GM18517 (cell line): ENCODE results near the gene MS4A8.
"Not testable (repeated sequence)": the region's sequence is repeated elsewhere in the genome, so short reads cannot be mapped to it uniquely, and the experiment has no call there.

ENCODE experiments used
- ATAC-seq: cut with Tn5 transposase; IDR thresholded peaks from one replicate; pipeline ENCODE4 v1.9.1; 2021; ENCODE audit warnings: mild to moderate bottlenecking, moderate library complexity; ENCODE audit not compliant: unreplicated experiment

The MS4A8 gene

DNA sequence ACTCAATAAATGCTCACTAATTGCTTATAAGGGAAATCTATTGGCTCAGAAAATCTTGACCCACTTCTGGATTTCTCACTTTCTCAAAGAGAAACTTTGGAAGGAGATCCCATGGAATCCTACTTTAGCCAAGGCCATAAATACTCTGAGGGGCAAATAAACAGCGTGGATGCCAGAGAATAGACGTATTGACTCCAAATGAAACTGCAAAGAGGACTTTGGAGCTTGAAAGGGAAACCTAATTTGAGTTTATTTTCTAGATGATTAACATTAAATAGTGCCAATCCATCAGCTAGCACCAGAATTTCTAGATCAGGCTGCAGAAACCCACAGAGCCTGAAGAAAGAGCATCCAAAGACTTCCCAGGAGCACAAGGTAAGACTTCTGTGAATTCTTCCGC, 25.0 kb downstream of the MS4A8 start, which contains the start of gene MS4A18:
TSS of gene MS4A18 (plus strand) at position 301 of the 400 bp plus-strand sequence.
- ATAC-seq: no peak

DNA sequence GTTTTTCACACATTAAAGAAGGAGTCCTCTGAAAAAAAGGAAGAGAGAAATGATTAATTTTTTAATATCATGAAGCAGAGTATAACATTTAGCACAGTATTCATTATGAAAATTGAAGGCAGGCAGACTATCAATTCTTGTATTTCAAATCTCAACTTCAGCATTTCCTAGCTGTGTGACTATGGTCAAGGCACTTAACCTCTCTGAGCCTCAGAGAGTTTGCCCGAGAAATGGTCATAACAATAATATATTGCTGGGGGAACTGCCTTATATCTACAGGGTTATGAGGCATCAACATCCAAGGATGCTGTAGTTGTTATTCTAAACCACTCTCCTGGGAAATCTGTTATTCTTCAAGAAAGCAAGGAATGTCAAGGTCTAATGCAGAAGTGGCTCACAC, 26.2 kb downstream of the MS4A8 start:
- ATAC-seq: no peak

DNA sequence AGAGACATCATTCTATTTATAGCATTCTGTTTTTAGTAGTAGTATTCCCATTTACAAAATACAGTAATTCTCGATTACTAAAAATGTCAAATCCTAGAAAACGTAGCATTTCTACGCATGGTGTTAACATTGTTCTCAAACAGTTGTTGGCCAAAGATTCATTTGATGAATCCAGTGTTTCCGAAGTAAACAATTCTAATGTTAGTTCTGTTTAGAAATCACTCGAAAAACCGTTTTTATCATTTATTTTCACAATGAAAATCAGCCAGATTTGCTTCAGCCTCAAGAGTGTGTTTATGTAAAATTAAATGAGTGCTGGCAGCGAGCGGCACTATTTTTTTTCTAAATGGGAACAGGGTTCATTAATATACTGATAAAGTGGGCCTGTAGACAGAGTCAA, 32.2 kb downstream of the MS4A8 start:
- no peak for ATAC-seq

DNA sequence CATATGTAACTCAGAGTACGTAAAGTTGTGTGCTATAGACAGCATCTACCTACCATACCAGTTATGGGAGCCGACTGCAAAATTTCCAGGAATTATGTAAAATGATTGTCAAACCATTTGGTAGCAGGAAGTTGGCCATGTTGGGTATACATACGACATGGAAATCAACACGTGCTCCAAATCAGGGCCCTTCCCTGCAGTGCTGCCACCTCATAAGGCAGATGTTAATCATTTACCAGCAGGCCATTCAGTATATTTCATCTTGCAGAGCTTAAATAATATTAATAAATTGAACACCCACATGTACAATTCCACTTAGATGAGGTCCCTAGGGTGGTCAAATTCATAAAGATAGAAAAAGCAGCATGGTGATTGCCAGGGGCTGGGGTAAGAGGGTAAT, 34.9 kb downstream of the MS4A8 start:
- ATAC-seq: no peak

DNA sequence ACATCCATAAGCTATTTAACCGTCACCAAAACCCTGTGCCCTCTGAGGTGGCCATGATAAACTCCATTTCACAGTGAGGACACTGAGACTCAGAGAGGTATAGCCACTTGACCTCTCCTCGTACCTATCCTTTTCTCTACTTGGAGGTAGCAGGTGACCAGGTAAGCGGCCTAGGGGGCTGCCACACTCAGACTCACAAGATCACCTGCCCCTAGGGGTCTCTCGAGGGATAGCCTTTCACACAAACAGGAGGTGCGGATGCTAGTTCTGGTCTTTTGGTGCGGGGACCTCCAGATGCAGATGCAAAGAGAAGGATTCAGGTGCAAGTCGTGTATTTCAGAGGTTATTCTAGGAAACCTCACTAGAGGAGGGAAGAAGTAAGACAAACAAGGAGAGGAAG, 39.7 kb downstream of the MS4A8 start:
- no peak for ATAC-seq

DNA sequence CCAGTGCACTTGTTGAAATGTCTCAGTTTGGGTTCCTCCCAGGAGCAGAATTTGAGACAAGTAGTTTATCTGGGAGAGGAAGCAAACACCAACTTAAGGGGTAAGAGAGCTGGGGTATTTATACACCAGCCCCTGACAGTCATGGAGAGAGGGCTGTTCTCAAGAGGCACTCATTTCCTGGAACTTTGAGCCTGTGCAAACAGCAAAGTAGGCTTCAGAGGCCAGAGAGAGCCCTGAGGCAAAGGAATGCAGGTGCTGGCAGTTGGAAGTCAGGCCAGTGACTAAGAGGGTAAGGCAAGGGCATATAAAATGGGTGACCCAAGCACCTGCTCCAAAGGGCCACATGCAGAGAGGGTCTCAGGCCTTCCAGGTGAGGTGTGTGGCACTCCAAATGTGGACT, 41.2 kb downstream of the MS4A8 start:
- ATAC-seq: no peak

DNA sequence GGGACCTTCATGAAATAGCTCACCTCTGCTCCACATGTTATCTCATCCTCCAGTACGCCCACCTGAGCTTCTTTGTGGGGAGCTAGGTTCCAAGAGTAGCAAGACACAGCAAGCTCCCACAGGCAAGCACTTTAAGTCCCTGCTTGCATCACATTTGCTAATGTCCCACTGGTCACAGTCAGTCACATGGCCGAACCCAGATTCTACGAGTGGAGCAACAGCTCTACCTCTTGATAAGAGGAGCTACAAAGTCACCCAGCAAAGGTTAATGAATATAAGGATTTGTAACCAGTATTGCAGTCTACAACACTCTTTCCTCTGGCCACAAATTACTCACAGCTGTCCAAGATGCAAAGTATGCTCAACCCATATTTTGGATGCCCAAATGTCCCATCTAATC, 42.0 kb downstream of the MS4A8 start:
- no peak for ATAC-seq

DNA sequence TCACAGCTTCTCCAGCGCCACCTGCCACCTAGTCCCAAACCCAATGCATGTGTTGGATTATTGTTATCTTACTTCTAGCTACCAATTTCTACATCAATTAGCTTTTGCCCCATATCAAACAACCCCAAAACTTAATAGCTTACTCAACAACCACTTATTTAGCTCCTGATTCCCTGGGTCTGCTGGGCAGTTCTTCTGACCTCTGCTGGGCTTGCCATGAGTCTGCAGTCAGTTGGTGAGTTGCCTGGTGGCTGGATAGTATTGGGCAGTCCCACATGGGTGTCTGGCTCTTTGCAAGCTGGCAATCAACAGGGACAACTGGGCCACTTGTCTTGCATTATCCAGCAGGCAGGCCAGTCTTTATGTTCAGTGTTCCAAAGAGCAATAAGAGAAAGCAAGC, 43.6 kb downstream of the MS4A8 start:
- no peak for ATAC-seq

DNA sequence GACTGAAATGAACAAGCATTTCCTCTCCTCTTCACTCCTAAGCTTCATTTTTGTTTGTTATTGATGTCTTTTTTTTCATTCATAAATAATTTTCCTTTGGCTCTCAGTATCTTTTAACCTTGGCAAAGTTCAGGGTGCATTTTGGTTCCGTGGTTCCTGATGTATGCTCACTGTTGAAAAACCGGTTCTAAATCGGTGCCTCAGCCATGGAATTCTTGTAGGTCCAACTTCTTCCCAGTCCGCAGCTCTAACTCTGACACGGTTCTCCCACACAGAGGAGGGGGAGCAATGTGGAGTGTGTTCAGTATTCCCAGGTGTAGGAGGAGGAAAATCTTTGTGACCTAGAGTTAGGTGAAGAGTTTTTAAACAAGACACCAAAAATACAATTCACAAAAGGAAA, 44.7 kb downstream of the MS4A8 start:
- no peak for ATAC-seq

DNA sequence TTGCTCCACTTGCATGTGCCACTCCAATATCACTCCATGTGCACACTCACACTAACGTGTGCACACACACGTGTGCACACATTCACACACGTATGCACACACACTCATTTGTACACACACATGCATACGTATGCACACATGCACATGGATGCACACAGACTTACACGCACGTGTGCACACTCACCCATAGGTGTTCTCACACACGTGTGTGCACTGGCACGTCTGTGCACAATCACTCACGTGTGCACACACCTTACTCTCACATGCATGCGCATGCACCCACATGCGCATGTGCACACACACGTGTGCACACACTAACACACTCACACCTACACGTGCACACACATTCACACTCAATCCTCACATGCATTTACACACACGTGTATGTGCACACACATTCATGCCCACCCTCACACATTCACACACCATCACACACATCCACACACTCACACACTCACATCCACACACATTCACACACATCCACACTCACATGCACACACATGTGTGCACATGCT, 48.0 kb downstream of the MS4A8 start:
- ATAC-seq: no peak

DNA sequence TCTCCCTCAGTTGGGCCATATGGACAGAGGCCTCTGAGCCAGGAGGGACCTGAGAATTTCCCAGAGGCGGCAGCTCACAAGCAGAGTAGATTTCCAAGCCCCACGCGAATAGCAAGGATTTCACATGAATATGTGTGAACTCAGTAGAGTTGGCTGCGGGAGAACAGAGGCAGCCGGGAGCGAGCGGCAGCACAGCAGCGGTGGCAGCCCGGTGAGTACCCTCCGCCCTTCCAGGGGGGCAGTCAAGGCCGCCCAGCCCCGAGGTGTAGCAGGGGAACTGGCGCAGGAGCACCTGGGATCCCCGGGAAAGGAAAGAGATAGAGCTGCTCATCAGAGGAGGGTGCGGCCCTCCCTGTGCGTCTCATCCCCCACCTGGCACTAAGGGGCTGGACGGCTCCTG, 48.8 kb downstream of the MS4A8 start:
- no peak for ATAC-seq

DNA sequence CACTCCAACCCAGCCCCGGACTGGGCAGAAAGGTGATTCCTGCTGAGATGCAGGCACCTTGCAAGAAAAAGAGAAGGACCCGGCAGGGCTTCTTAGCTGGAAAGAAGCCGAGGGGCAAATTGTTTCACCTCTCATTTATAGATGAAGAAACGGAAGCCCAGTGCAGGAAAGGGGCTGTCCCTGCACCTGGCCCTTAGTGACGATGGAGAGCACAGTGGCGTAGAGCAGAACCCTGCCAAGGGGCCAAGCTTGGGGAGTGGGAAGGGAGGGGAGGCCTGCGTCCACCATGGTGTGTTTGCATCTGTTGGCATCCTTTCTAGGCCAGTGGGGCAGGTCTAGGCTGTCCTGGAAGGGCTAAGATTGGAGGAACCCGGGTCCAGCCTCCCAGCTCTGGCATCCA, 49.4 kb downstream of the MS4A8 start:
- no peak for ATAC-seq

DNA sequence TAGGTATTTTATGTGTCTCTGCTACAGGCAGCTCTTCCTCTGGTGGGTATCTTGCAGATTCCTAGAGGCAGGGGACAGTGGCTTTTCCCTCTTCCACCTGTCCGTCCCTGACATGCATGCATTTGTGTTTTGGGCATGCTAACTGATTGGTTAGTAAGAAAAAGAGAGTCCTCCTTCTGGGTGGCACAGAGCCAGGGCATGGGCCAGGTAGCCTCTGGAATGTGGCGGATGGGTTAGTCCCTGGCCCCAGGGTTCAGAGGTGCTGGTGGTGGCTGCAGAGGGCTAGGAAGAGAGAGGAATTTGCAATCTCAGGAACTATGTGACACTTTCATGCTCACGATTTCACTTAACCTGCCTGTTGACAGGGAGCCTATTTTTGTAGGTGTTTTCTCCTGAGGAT, 51.5 kb downstream of the MS4A8 start:
- ATAC-seq: no peak

DNA sequence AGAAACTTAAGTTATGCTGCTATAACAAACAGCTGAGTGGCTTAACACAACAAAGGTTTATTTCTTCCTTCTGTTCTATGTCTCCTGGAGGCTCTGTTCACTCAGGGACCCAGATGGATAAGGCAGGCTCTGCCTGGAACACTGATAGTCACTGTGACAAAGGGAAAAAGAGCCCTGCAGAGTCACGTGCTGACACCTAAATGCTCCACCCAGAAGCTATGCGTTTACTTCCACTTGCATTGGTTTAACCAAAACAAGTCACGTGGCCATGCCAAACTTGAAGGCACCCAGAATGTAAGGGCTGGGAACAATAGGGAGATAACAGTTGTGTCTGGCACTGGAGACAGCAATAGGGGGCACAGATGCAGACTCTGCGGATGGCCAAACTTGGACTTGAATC, 53.9 kb downstream of the MS4A8 start:
- ATAC-seq: no peak

DNA sequence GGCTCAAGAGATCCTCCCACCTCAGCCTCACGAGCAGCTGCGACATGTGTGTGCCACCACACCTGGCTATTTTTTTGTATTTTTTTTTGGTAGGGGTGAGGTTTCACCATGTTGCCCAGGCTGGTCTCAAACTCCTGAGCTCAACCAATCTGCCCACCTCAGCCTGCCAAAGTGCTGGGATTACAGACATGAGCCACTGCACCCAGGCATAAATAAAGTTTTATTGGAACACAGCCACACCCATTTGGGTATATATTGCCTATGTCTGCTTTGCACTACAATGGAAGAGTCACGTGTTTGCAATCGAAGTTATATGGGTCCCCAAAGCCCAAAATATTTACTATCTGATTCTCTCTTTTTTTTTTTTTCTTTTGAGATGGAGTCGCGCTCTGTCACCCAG, 55.5 kb downstream of the MS4A8 start:
- no peak for ATAC-seq

DNA sequence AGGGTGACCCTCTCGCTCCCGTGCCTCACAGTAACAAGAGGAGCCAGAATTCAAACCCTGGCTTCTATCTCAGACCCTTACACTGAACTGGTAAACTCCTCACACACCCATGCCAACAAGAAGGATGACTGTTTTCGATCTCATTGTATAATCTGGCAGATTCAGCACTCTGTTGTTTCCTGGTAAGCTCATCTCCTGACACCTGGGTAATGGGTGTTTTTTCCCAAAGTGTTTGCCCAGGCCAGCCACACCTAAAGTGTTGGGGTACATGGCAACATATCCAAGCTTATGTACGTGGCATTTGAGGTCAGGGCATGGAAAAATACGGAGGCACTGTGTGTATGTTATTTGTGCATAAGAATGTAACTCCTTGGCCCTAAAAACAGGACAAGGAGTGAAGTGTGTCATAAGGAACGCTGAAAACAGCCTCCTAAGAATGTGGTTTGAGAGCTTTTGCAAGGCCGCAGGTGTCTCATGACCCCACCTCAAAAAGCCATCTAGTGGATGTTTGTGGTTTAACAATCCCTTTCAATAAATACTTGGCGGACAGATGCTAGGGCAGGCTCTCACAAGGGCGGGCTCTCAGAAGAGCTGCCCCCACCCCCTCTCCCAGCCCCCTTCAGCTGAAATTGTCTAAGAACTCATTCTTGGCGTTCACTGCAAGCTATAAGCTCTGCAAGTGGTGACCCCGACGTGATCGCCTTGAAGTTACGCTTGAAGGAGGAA, 57.1 kb downstream of the MS4A8 start, which contains the start of gene MS4A15:
TSS of gene MS4A15 (plus strand) at position 561 of the 726 bp plus-strand sequence. CDS start 6,867 bp downstream, outside the sequence.
- ATAC-seq: no peak

DNA sequence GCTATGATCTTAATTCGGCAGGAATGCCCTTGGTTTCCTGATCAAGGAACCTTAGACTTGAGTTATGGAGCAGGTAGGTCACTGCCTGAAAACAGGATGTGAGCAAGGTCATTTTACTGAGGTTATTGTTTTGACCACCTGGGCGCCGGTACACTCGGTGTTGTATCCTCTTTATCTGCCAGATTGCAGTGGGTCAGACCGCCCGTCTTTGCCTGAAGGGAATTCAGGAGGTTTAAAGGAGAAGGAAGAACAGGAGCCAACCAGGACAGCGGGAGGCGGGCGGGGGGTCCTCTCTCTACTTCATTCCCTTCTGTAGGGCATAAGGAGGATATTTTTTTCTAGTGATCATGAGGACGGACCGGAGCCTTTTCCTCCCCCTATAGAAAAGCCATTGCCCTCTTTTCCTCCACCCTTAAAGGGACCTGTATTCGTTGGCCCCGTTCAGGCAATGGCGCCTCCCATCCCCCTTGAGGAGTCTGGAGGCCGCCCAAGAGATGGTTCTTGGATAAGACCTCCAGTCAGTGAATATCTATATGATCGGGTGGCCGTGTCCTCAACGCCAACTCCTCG, 57.9 kb downstream of the MS4A8 start:
- no peak for ATAC-seq

DNA sequence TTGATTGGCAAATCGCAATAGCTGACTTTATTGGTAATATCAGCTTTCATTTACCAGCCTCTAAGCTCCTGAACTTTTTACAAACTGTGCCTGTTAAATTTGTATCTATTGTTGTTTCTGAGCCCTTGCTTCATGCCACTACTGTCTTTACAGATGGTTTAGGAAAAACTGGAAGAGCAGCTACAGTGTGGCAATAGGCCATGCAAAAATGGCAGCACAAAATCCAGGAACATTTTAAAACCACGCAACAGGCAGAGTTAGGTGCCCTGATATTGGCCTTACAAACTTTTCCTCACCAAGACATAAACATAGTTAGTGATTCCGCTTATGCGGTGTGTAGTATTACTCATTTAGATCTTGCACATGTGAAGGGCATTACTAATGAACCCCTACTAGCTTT, 59.3 kb downstream of the MS4A8 start:
- not testable (repeated sequence) for ATAC-seq

DNA sequence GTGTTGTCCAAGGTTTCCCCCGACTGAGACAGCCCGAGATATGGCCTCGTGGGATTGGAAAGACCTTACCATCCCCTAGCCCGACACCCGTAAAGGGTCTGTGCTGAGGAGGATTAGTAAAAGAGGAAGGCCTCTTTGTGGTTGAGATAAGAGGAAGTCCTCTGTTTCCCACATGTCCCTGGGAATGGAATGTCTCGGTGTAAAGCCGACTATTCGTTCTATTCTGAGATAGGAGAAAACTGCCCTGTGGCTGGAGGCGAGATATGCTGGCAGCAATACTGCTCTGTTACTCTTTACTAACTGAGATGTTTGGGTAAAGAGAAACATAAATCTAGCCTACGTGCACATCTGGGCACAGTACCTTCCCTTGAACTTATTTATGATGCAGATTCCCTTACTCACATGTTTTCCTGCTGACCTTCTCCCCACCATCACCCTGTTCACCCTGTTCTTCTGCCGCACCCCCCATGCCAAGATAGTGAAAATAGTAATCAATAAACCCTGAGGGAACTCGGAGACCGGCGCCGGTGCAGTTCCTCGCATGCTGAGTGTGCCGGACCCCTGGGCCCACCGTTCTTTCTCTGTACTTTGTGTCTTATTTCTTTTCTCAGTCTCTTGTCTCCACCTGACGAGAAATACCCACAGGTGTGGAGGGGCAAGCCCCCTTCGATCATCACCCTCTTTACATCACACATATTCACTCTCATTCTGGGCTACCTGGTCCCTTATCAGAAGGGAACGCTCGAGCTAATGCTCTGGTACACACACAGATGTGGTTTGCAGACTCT, 60.2 kb downstream of the MS4A8 start:
- not testable (repeated sequence) for ATAC-seq

DNA sequence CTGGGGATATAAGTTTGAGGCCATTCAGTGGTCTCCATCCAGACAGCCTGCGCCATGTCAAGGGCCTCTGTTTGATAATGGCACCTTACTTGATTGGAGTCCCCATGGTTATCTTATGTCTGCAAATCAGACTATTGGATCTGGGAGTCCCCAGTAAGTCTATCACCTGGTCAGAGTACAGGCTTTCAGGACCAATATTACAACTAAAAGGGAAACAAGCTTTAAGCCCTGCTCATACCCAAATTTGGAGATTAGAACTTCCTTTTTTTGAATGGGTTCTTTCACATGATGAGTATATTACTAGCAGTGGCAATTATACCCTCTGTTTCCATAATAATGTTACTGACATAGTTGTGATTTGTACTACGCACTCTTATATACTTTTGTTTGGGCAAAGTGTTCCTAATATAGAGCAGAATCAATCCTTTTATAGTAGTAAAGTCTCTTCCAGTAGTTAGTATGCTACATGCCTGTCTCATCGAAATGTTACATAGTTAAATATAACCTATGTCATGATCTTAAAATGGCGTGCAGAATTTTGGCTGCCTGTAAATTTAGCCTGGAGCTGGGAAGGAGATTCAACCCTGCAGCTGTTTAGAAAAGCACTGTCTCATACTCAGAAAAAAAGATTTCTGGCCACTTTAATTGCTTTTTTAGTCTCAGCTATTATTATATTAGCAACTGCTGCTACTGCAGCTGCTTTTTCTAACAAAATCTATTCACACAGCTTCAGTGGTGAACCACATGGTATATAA, 62.2 kb downstream of the MS4A8 start:
- peak; percentile 35 for ATAC-seq
